Neural progenitor cell (in vitro differentiated cells): ENCODE results near the gene GPNMB.

ENCODE experiments used
- EZH2 ChIP-seq: fragments of 200-600 bp; sonication (generic); IDR thresholded peaks from 2 replicates; pipeline ENCODE4 v1.6.1; 2017; ENCODE audit warnings: antibody characterized with exemption, mild to moderate bottlenecking, moderate library complexity
- EZH2phosphoT487 ChIP-seq: fragments of 200-600 bp; sonication (generic); IDR thresholded peaks from 2 replicates; pipeline ENCODE4 v1.6.1; 2017; ENCODE audit warnings: antibody characterized with exemption
- TF ChIP-seq, protein P1 (sequence below): fragments of 200-600 bp; sonication (generic); IDR thresholded peaks from 2 replicates; pipeline ENCODE4 v1.5.1; 2017; ENCODE audit warnings: antibody characterized with exemption, mild to moderate bottlenecking

DNA sequence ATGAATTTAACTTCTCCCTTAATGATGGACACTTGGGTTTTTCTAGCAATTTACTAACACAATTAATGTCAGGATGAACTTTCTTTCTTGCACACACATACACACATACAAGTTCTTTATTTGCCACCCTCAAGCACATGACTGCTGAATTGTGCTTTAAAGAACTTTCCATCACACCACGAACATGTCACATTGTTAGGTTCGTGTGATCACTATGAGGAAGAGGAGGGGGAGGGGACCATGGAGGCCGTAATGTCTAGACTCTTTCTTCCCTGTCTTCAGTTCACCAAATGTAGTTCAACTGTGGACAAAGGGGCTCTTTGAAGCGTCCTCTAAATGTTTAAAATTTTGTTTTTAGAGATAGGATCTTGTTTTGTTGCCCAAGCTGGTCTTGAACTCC lies 33.7 kb upstream of the GPNMB start:
- TF ChIP-seq EZH2: no peak
- TF ChIP-seq, protein P1, sequence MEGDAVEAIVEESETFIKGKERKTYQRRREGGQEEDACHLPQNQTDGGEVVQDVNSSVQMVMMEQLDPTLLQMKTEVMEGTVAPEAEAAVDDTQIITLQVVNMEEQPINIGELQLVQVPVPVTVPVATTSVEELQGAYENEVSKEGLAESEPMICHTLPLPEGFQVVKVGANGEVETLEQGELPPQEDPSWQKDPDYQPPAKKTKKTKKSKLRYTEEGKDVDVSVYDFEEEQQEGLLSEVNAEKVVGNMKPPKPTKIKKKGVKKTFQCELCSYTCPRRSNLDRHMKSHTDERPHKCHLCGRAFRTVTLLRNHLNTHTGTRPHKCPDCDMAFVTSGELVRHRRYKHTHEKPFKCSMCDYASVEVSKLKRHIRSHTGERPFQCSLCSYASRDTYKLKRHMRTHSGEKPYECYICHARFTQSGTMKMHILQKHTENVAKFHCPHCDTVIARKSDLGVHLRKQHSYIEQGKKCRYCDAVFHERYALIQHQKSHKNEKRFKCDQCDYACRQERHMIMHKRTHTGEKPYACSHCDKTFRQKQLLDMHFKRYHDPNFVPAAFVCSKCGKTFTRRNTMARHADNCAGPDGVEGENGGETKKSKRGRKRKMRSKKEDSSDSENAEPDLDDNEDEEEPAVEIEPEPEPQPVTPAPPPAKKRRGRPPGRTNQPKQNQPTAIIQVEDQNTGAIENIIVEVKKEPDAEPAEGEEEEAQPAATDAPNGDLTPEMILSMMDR: no peak
- no peak for TF ChIP-seq EZH2phosphoT487
